Breast epithelium (tissue), 4 donors: ENCODE results near the gene TASP1. TPM values are rescaled to one million over a fixed set of nuclear protein-coding genes. Genes with fewer than 3 reads are reported as not detected.

Source experiments
- DNase-seq, 2 donors: peaks; one replicate each; pipeline ENCODE4 v3.0.0-alpha.2; 2019; ENCODE audit warnings: low spot score in 2 of 2
- H3K27ac ChIP-seq, 2 donors: fragments of 200-600 bp; sonication (generic) in 1 of 2; one replicate each; pipeline ENCODE4 v1.5.1; 2016 to 2019; ENCODE audit warnings: mild to moderate bottlenecking in 1 of 2
- H3K27me3 ChIP-seq, 2 donors: fragments of 200-600 bp; sonication (generic) in 1 of 2; one replicate each; pipeline versions ENCODE4 v1.5.1 to v1.6.0; 2017 to 2019; ENCODE audit warnings: control low read depth in 1 of 2, mild to moderate bottlenecking in 1 of 2
- H3K36me3 ChIP-seq: fragments of 200-600 bp; one replicate; pipeline ENCODE4 v1.5.1; 2019
- H3K4me1 ChIP-seq, 2 donors: fragments of 200-600 bp; sonication (generic); one replicate each; pipeline ENCODE4 v1.5.1; 2016 to 2019; ENCODE audit warnings: control low read depth in 1 of 2
- H3K4me3 ChIP-seq, 3 donors: fragments of 200-600 bp; sonication (generic); 1 replicate in 2 of 3; 2 replicates in 1 of 3; pipeline ENCODE4 v1.5.1; 2016 to 2019; ENCODE audit warnings: mild to moderate bottlenecking in 3 of 3, moderate library complexity in 2 of 3
- H3K9me3 ChIP-seq, 2 donors: fragments of 200-600 bp; sonication (generic) in 1 of 2; one replicate each; pipeline ENCODE4 v1.5.1; 2016 to 2019; ENCODE audit warnings: control low read depth in 1 of 2
- POLR2A ChIP-seq: fragments of 450-650 bp; IDR thresholded peaks from one replicate; pipeline ENCODE4 v1.6.1; 2016; ENCODE audit warnings: antibody characterized with exemption, mild to moderate bottlenecking, moderate library complexity
- POLR2AphosphoS5 ChIP-seq, 3 donors: sonication (generic); formaldehyde crosslinking; IDR thresholded peaks; one replicate each; pipeline ENCODE4 v1.6.1; 2017; ENCODE audit warnings: antibody characterized with exemption in 3 of 3
- intact Hi-C: fragments of 100-400 bp; cut with DNase I; formaldehyde crosslinking; loops from one replicate; pipeline ENCODE4 v1.15.1; 2023; ENCODE audit warnings: low total_unique reads
- total RNA-seq, 3 donors: library from RNA; depleted of rRNA; stranded (reverse); fragments of >200 nt; gene quantifications; one replicate each; pipeline ENCODE4 v1.1.0, GENCODE V29; 2016
- TF ChIP-seq, protein P1 (sequence below), 3 donors: fragments of 450-650 bp; IDR thresholded peaks; one replicate each; pipeline ENCODE4 v1.5.1; 2016 to 2017; ENCODE audit warnings: antibody characterized with exemption in 3 of 3, mild to moderate bottlenecking in 3 of 3, moderate library complexity in 3 of 3

Gene TASP1
- total RNA-seq, 3 donors from 2014 or later: 12.0 to 26.1 (median 19.0) TPM

DNA sequence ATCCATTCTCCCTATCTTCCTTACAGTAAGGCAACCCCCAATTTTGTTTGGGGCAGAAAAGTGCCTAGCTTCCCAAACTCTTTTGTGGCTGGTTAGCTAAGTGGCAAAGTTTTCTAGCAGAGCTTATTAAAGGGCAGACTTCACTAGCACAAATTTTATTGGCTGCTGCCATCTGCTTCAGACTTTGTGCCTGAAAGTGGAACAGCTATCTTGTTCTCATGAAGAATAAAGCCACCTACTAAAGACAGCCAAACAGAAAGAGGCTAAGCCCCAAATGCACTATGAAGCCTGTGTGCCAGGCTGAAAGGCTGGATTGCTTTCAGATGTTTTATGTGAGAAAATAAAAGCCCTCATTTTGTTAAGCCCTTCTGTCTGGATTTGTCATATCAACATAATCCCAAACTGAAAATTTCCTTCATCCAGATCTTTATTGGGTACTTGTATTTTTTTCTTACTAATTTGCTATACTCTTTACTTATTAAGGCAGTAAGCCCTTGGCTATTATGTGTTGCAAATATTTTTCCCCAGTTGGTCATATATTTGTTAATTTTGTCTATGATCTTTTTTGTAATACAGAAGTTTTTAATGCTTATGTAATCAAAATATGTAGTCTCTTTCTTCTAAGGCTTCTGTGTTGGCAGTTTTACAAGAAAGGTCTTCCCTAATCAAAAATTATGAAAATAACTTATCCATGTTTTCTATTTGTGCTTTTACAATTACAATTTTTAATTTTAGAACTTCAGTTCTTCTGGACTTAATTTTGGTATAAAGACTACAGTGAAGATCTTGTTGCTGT, 191.1 kb downstream of the TASP1 start:
- Histone ChIP-seq H3K27me3 (no peaks in the 10 kb centered on the region), H3K4me3 (no peak overlapping the region), H3K4me1 (no peaks in the 10 kb centered on the region), H3K9me3 (no peaks in the 10 kb centered on the region), H3K36me3 (no peaks in the 10 kb centered on the region), H3K27ac (no peak overlapping the region)
- no peak for DNase-seq
- TF ChIP-seq POLR2A (no peak), POLR2AphosphoS5 (IDR thresholded peaks at IDR 0.05) (no peak)
- TF ChIP-seq, protein P1, sequence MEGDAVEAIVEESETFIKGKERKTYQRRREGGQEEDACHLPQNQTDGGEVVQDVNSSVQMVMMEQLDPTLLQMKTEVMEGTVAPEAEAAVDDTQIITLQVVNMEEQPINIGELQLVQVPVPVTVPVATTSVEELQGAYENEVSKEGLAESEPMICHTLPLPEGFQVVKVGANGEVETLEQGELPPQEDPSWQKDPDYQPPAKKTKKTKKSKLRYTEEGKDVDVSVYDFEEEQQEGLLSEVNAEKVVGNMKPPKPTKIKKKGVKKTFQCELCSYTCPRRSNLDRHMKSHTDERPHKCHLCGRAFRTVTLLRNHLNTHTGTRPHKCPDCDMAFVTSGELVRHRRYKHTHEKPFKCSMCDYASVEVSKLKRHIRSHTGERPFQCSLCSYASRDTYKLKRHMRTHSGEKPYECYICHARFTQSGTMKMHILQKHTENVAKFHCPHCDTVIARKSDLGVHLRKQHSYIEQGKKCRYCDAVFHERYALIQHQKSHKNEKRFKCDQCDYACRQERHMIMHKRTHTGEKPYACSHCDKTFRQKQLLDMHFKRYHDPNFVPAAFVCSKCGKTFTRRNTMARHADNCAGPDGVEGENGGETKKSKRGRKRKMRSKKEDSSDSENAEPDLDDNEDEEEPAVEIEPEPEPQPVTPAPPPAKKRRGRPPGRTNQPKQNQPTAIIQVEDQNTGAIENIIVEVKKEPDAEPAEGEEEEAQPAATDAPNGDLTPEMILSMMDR (IDR thresholded peaks at IDR 0.05): no peak
- intact Hi-C loops: no loop called here

DNA sequence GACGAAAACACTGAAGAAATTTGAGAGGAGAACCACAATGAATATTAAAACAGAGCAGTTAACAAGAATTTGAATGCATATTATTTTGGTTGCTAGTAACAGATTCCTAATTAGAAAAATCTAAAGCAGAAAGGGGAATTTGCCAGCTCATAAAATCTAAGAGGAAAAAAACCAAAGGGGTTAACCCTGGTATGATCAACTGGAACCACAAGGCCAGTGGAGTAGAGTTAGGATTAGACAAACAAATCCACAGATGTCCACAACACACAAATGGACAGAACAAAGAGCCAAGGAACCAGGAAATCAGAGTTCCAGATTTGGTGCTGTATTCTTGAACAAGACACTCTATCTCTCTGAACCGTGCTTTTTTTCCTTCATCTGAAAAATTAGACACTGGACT, 195.0 kb downstream of the TASP1 start:
- no peak overlapping the region for H3K4me3 ChIP-seq
- no peaks in the 10 kb centered on the region for H3K27me3 ChIP-seq
- no peaks in the 10 kb centered on the region for H3K4me1 ChIP-seq
- TF ChIP-seq POLR2AphosphoS5 (IDR thresholded peaks at IDR 0.05): no peak
- intact Hi-C loops: no loop called here
- H3K27ac ChIP-seq: no peak overlapping the region
- no peaks in the 10 kb centered on the region for H3K36me3 ChIP-seq
- DNase-seq: no peak
- peaks cover 0 to 18% of the 10 kb centered on the region in 2 donors for H3K9me3 ChIP-seq

DNA sequence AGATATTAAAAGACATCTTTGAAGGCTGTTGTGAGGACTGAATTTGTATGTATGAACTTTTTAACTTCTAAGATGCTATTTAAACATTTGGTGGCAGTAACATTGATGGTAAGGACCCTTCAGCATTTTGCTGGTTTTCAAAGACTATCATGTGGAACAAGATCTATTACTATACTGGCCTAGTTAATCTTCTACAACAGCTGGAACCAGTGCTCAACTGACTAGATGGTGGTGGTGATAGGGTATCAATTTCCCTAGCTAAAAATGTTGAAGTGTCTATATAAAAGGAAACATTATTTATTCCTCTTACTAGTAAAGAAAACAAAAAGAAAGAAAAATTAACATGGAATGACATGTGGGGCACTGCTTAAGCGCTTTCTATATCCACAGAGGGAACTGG, 195.7 kb downstream of the TASP1 start:
- no peak overlapping the region for H3K27ac ChIP-seq
- intact Hi-C loops: no loop called here
- TF ChIP-seq POLR2AphosphoS5 (IDR thresholded peaks at IDR 0.05) (no peak), POLR2A (no peak)
- TF ChIP-seq, protein P1 (IDR thresholded peaks at IDR 0.05): no peak
- no peaks in the 10 kb centered on the region for H3K4me1 ChIP-seq
- peaks cover 0 to 18% of the 10 kb centered on the region in 2 donors for H3K9me3 ChIP-seq
- H3K36me3 ChIP-seq: no peaks in the 10 kb centered on the region
- no peaks in the 10 kb centered on the region for H3K27me3 ChIP-seq
- no peak for DNase-seq
- H3K4me3 ChIP-seq: no peak overlapping the region

DNA sequence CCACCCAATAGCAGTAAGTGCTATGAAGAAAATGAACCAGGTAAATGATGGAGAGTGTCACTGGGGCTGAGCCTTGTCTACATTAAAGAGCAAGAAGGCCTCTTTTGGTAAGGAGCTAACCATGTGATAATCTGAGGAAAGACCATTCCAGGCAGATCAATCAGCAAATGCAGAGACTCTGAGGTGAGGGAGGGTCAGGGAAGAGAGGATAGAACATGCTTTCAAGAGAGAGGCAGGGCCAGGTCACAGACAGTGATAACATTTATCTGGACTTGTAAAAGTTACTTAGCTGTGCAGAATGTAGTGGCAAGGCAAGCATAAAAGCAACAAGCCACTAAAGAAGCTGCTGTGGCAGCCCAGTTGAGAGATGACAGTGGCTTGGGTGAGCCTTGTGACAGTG, 197.3 kb downstream of the TASP1 start:
- Histone ChIP-seq H3K9me3 (peaks cover 0 to 18% of the 10 kb centered on the region in 2 donors), H3K27me3 (no peaks in the 10 kb centered on the region), H3K4me3 (no peak overlapping the region), H3K4me1 (no peaks in the 10 kb centered on the region), H3K27ac (no peak overlapping the region), H3K36me3 (no peaks in the 10 kb centered on the region)
- no peak for DNase-seq
- intact Hi-C loops: no loop called here
- TF ChIP-seq POLR2A (no peak), POLR2AphosphoS5 (IDR thresholded peaks at IDR 0.05) (no peak)
- TF ChIP-seq, protein P1 (IDR thresholded peaks at IDR 0.05): no peak

DNA sequence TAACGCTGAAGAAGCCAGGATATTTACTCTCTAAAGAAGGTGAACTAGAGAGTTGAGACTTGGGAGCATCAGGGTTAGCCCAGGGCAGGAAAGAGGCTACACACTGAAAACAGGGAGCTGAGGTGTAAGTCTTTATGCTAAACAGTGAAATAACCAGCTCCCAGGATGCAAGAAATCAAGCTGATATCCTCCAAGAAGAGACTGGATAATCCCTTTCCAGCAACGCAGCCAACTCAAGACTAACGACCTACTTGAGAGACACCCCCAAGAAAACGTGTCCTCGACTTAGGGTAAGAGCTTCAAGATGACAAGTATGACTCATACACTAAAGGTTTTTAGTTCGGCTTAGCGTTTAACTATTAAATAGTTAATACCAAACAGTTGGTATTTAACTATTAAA, 202.2 kb downstream of the TASP1 start:
- Histone ChIP-seq H3K9me3 (peaks cover 0 to 18% of the 10 kb centered on the region in 2 donors), H3K27me3 (no peaks in the 10 kb centered on the region), H3K4me1 (no peaks in the 10 kb centered on the region), H3K4me3 (no peak overlapping the region), H3K27ac (no peak overlapping the region), H3K36me3 (no peaks in the 10 kb centered on the region)
- intact Hi-C loops: no loop called here
- no peak for DNase-seq
- TF ChIP-seq POLR2AphosphoS5 (IDR thresholded peaks at IDR 0.05) (no peak), POLR2A (no peak)
- TF ChIP-seq, protein P1 (IDR thresholded peaks at IDR 0.05): no peak
